ENCODE data around the gene CCDC88B.
"Not testable (repeated sequence)": the region's sequence is repeated elsewhere in the genome, so short reads cannot be mapped to it uniquely, and the experiment has no call there.

The CCDC88B gene

DNA sequence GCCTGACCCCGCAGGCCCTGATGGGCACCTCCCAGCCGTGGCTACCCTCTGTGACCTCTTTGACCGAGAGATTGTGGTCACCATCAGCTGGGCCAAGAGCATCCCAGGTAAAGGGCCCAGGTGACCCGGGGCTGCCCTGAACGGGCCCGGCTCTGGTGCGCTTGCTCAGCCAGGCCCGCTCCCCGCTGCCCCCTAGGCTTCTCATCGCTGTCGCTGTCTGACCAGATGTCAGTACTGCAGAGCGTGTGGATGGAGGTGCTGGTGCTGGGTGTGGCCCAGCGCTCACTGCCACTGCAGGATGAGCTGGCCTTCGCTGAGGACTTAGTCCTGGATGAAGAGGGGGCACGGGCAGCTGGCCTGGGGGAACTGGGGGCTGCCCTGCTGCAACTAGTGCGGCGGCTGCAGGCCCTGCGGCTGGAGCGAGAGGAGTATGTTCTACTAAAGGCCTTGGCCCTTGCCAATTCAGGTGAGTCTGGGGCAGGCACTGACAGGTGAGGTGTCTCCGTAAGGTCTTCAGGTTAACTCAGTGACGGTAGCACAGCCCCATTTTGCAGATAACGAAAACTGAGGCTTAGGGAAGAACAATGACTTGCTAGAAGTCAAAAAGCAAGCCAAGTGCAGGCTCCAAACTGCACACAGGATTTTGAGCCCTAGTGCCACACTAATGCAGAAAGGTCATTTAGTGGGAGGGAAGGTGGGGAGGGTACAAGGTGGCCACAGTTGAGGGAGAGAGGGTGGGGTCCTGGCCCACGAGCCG lies 25.0 kb upstream of the CCDC88B start:
- no peak for DNase-seq (ENCODE audit: low read depth)
- H3K4me3 ChIP-seq (ENCODE audit: low read length) = no peak overlapping the region
- TF ChIP-seq, protein P1, sequence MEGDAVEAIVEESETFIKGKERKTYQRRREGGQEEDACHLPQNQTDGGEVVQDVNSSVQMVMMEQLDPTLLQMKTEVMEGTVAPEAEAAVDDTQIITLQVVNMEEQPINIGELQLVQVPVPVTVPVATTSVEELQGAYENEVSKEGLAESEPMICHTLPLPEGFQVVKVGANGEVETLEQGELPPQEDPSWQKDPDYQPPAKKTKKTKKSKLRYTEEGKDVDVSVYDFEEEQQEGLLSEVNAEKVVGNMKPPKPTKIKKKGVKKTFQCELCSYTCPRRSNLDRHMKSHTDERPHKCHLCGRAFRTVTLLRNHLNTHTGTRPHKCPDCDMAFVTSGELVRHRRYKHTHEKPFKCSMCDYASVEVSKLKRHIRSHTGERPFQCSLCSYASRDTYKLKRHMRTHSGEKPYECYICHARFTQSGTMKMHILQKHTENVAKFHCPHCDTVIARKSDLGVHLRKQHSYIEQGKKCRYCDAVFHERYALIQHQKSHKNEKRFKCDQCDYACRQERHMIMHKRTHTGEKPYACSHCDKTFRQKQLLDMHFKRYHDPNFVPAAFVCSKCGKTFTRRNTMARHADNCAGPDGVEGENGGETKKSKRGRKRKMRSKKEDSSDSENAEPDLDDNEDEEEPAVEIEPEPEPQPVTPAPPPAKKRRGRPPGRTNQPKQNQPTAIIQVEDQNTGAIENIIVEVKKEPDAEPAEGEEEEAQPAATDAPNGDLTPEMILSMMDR (conservative IDR thresholded peaks at IDR 0.05; ENCODE audit: low read depth, low read length) = no peak

DNA sequence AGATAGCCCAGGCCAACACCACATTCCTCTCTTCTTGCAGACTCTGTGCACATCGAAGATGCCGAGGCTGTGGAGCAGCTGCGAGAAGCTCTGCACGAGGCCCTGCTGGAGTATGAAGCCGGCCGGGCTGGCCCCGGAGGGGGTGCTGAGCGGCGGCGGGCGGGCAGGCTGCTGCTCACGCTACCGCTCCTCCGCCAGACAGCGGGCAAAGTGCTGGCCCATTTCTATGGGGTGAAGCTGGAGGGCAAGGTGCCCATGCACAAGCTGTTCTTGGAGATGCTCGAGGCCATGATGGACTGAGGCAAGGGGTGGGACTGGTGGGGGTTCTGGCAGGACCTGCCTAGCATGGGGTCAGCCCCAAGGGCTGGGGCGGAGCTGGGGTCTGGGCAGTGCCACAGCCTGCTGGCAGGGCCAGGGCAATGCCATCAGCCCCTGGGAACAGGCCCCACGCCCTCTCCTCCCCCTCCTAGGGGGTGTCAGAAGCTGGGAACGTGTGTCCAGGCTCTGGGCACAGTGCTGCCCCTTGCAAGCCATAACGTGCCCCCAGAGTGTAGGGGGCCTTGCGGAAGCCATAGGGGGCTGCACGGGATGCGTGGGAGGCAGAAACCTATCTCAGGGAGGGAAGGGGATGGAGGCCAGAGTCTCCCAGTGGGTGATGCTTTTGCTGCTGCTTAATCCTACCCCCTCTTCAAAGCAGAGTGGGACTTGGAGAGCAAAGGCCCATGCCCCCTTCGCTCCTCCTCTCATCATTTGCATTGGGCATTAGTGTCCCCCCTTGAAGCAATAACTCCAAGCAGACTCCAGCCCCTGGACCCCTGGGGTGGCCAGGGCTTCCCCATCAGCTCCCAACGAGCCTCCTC lies 24.1 kb upstream of the CCDC88B start:
- peak overlapping the region; percentile 94 for H3K4me3 ChIP-seq (ENCODE audit: low read length)
- DNase-seq (ENCODE audit: low read depth) = not testable (repeated sequence)

DNA sequence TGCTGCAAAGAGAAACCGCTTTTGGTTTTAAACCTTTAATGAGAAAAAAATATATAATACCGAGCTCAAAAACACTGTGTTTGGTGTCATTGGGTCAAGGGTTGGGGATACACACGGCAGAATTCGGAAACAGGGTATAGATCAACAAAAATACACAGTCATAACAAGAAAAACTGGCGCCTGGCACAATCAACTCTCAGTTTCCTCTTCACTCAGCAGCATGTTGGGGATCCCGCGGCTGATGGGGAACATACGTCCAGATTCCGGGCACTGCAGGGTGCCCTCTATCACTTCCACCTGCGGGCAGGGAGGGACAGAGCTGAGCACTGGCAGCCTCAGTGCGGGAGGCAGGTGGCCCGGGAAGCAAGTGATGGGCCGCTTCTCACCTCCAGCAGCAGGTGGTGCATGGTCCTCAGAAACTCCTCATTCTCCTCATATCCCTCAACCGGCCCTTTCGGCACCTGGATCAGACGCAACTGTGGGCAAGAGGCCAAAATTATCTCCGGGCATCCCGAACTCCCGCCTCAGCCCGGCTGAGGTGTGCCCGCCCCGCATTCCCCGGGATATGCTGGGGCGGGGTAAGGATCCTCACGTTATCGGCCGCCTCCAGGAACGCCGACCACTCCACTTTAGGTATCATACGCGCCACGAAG lies 23.2 kb upstream of the CCDC88B start:
- TF ChIP-seq, protein P1 (conservative IDR thresholded peaks at IDR 0.05; ENCODE audit: low read depth, low read length) = peak; percentile 33
- DNase-seq (ENCODE audit: low read depth) = no peak

DNA sequence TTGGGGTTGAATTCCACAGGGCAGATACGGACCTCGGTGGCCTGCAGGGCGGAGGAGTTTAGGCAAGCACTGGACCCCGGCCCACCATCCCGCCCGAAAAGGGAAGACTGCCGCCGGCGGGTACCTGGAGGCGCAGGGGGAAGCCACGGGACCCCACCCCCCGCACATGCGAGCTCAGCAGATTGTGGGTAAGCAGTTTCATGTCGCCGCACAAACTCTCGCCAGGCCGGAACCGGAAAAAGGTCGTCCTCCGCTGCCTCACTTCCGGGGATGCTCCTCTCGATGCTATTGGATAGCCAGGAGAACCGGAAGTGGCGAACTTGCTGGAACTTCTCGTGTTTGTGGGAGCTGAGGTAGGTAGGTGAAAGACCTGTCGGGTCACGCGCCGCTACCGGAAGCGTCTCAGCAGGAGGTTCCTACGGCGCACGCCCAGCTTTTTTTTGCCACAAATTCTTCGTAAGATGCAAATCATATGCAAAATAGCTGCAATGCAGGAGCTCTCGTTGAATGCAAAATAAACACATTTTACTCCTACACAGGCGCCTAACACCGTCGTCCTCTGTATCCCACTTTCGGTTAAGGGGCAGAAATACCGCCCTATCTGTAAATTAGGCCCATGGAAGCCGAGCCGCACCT lies 22.6 kb upstream of the CCDC88B start, which contains the start of gene TRMT112:
TSS of gene TRMT112 (minus strand) at position 235 of the 636 bp plus-strand sequence. CDS start at position 202, 33 bp downstream.
- TF ChIP-seq, protein P1 (conservative IDR thresholded peaks at IDR 0.05; ENCODE audit: low read depth, low read length) = no peak
- H3K4me3 ChIP-seq (ENCODE audit: low read length) = peak within 1 kb of the TSS; percentile 94
- DNase-seq (ENCODE audit: low read depth) = peak; percentile 98

More for the DNA sequence above, 23.2 kb upstream of the CCDC88B start:
- peak overlapping the region; percentile 94 for H3K4me3 ChIP-seq (ENCODE audit: low read length)

DNA sequence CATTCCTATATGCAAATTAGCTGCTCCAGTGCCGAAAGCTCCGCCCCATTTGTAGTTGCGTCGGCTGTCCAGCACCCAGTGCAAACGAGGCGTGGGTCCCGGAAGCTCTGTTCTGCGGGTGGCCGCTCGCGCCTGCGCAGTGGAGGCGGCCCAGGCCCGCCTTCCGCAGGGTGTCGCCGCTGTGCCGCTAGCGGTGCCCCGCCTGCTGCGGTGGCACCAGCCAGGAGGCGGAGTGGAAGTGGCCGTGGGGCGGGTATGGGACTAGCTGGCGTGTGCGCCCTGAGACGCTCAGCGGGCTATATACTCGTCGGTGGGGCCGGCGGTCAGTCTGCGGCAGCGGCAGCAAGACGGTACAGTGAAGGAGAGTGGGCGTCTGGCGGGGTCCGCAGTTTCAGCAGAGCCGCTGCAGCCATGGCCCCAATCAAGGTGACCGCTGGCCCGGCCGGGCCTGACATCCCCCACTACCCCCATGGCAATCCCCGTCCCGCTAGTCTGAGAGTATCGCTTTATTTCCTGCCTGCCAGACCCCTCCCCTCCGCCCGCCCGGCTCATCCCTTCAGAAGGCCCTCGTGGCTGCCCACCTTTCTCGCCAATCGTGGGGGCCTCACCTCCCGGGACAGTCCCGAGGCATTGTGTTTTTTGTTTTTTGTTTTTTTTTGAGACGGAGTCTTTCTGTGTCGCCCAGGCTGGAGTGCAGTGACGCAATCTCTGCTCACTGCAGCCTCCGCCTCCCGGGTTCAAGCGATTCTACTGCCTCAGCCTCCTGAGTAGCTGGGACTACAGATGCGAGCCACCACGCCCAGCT lies 21.8 kb upstream of the CCDC88B start, which contains the start of gene PRDX5:
TSS of gene PRDX5 (plus strand) at position 161 of the 805 bp plus-strand sequence. CDS start at position 256, 95 bp downstream.
- TF ChIP-seq, protein P1 (conservative IDR thresholded peaks at IDR 0.05; ENCODE audit: low read depth, low read length) = peak; percentile 36
- peak within 1 kb of the TSS; percentile 94 for H3K4me3 ChIP-seq (ENCODE audit: low read length)
- DNase-seq (ENCODE audit: low read depth) = peak; percentile 77

DNA sequence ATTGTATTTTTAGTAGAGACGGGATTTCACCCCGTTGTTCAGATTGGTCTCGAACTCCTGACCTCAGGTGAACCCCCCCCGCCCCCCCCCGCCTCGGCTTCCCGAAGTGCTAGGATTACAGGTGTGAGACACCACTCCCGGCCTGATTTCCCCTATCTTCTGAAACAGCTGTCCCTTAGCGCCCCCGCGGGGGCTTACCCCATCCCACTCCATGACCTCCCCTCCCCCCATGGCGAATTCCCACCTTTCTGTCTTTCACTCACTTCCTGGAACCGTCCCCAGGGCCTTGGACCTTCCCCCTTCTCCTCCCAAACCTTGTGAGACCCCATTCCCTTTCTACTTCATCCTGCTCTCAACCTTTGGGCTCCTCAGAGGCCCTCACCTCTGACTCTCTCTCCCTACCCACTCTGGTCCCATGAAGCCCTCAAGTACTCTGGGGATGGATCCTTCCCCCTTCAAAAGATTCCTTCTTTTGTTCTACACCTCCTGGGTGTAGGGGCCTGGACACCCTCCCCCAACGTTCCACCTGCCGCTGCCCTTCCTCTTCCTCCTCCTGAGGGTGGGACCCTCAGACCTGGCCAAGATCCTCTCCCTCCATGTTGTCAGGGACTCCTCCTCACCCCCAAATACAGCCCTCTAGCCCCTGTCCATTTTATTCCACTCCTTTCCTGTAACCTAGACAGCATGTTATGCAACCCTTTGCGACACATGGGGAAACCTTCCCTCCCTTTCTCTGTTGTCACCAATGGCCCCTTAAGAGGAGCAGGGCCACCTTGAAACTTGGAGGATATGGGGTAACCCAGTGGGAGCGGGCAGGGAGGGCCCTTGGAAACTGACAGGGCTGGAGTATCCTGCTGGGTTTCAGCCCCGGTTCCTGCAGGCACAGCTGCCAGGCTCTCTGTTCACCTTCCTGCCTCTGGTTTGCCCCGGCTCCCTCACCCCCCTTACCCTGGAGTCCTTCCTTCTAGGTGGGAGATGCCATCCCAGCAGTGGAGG lies 20.9 kb upstream of the CCDC88B start:
- TF ChIP-seq, protein P1 (conservative IDR thresholded peaks at IDR 0.05; ENCODE audit: low read depth, low read length) = no peak
- DNase-seq (ENCODE audit: low read depth) = no peak
- H3K4me3 ChIP-seq (ENCODE audit: low read length) = peak overlapping the region; percentile 94

All from retinal pigment epithelial cell (primary cell).